H9 (cell line): ENCODE data around the gene NOS3. TPM values are rescaled to one million over a fixed set of nuclear protein-coding genes. Genes with fewer than 3 reads are reported as not detected.

Experiments used
- DNase-seq: peaks from one replicate; pipeline ENCODE4 v3.0.0-alpha.2; 2017
- H2AFZ ChIP-seq: one replicate; pipeline ENCODE4 v1.6.1; 2013; ENCODE audit warnings: mild to moderate bottlenecking, low read length, control low read depth, moderate library complexity
- H2AK5ac ChIP-seq: 2 replicates; pipeline ENCODE4 v1.6.1; 2013; ENCODE audit warnings: low read length, control low read depth, mixed read lengths; ENCODE audit not compliant: insufficient read length
- H2BK120ac ChIP-seq: one replicate; pipeline ENCODE4 v1.6.1; 2013; ENCODE audit warnings: low read depth, mild to moderate bottlenecking, low read length, control low read depth, inconsistent platforms; ENCODE audit not compliant: poor library complexity, severe bottlenecking
- H2BK12ac ChIP-seq: 2 replicates; pipeline ENCODE4 v1.6.1; 2013; ENCODE audit warnings: low read length, control low read depth, mixed read lengths, low read depth; ENCODE audit not compliant: insufficient read length
- H2BK15ac ChIP-seq: 2 replicates; pipeline ENCODE4 v1.6.1; 2013; ENCODE audit warnings: low read depth, low read length, control low read depth
- H2BK20ac ChIP-seq: one replicate; pipeline ENCODE4 v1.6.1; 2013; ENCODE audit warnings: low read depth, mild to moderate bottlenecking, low read length, control low read depth, inconsistent platforms; ENCODE audit not compliant: poor library complexity, severe bottlenecking
- H2BK5ac ChIP-seq: 2 replicates; pipeline ENCODE4 v1.6.1; 2013; ENCODE audit warnings: low read length, control low read depth, mixed read lengths; ENCODE audit not compliant: insufficient read length
- H3K14ac ChIP-seq: 2 replicates; pipeline ENCODE4 v1.6.1; 2013; ENCODE audit warnings: low read length, control low read depth; ENCODE audit not compliant: insufficient read depth
- H3K18ac ChIP-seq: 2 replicates; pipeline ENCODE4 v1.6.1; 2013; ENCODE audit warnings: low read depth, mild to moderate bottlenecking, mixed read lengths, low read length, control low read depth; ENCODE audit not compliant: insufficient read length
- H3K23ac ChIP-seq: 2 replicates; pipeline ENCODE4 v1.6.1; 2013; ENCODE audit warnings: low read length, control low read depth, mixed read lengths, low read depth; ENCODE audit not compliant: insufficient read length
- H3K23me2 ChIP-seq: 2 replicates; pipeline ENCODE4 v1.6.1; 2013; ENCODE audit warnings: low read depth, mild to moderate bottlenecking, mixed read lengths, low read length, control low read depth; ENCODE audit not compliant: insufficient read length, poor library complexity, severe bottlenecking
- H3K27ac ChIP-seq: 2 replicates; pipeline ENCODE4 v1.5.1; 2013; ENCODE audit warnings: low read length, control low read depth, mixed read lengths, low read depth; ENCODE audit not compliant: insufficient read length
- H3K27me3 ChIP-seq: 2 replicates; pipeline ENCODE4 v1.6.1; 2013; ENCODE audit warnings: low read length, control low read depth, inconsistent platforms; ENCODE audit not compliant: insufficient read depth
- H3K4ac ChIP-seq: 2 replicates; pipeline ENCODE4 v1.6.1; 2013; ENCODE audit warnings: low read depth, mild to moderate bottlenecking, control low read depth, inconsistent platforms, low read length, moderate library complexity
- H3K4me1 ChIP-seq: 2 replicates; pipeline ENCODE4 v1.6.1; 2013; ENCODE audit warnings: low read length, control low read depth, inconsistent platforms; ENCODE audit not compliant: insufficient read depth
- H3K4me2 ChIP-seq: 2 replicates; pipeline ENCODE4 v1.6.1; 2013; ENCODE audit warnings: low read length, control low read depth, mixed read lengths; ENCODE audit not compliant: insufficient read length, insufficient read depth
- H3K56ac ChIP-seq: 2 replicates; pipeline ENCODE4 v1.6.1; 2013; ENCODE audit warnings: low read depth, mild to moderate bottlenecking, mixed read lengths, low read length, control low read depth; ENCODE audit not compliant: insufficient read length
- H3K79me1 ChIP-seq: 2 replicates; pipeline ENCODE4 v1.6.1; 2013; ENCODE audit warnings: low read depth, mild to moderate bottlenecking, moderate library complexity, low read length, control low read depth, inconsistent platforms; ENCODE audit not compliant: insufficient read depth, poor library complexity, severe bottlenecking
- H3K79me2 ChIP-seq: 2 replicates; pipeline ENCODE4 v1.6.1; 2013; ENCODE audit warnings: low read length, control low read depth, inconsistent platforms; ENCODE audit not compliant: insufficient read depth
- H3K9ac ChIP-seq: 2 replicates; pipeline ENCODE4 v1.6.1; 2013; ENCODE audit warnings: low read length, control low read depth, mixed read lengths; ENCODE audit not compliant: insufficient read length; ENCODE audit errors: extremely low read depth
- H3K9me3 ChIP-seq: one replicate; pipeline ENCODE4 v1.6.1; 2013; ENCODE audit warnings: low read depth, low read length, inconsistent platforms; ENCODE audit not compliant: control insufficient read depth
- H3T11ph ChIP-seq: one replicate; pipeline ENCODE4 v1.6.1; 2013; ENCODE audit warnings: mild to moderate bottlenecking, low read length, control low read depth, inconsistent platforms
- H4K20me1 ChIP-seq: one replicate; pipeline ENCODE4 v1.6.1; 2013; ENCODE audit not compliant: control insufficient read depth, insufficient read length, insufficient read depth
- H4K5ac ChIP-seq: 2 replicates; pipeline ENCODE4 v1.6.1; 2013; ENCODE audit warnings: low read depth, mild to moderate bottlenecking, mixed read lengths, low read length, control low read depth; ENCODE audit not compliant: insufficient read length
- H4K8ac ChIP-seq: replicated peaks from 2 replicates; pipeline ENCODE4 v1.6.1; 2013; ENCODE audit warnings: low read length, control low read depth, mixed read lengths, low read depth; ENCODE audit not compliant: insufficient read length
- H4K91ac ChIP-seq: 2 replicates; pipeline ENCODE4 v1.6.1; 2013; ENCODE audit warnings: low read depth, mild to moderate bottlenecking, moderate library complexity, mixed read lengths, low read length, control low read depth; ENCODE audit not compliant: insufficient read length
- H3K27ac Mint-ChIP-seq, 3 experiments: 2 replicates in 2 of 3; 3 replicates in 1 of 3; pipeline ENCODE4 v1.8.0; 2020 to 2021; ENCODE audit warnings: mixed read lengths in 3 of 3, mild to moderate bottlenecking in 1 of 3, moderate library complexity in 1 of 3
- H3K27me3 Mint-ChIP-seq: 2 replicates; pipeline ENCODE4 v1.8.0; 2021; ENCODE audit warnings: low read depth, mild to moderate bottlenecking, moderate library complexity, mixed read lengths
- H3K36me3 Mint-ChIP-seq, 3 experiments: 2 replicates in 2 of 3; 3 replicates in 1 of 3; pipeline ENCODE4 v1.8.0; 2020 to 2021; ENCODE audit warnings: low read depth in 3 of 3, mixed read lengths in 3 of 3; ENCODE audit not compliant: insufficient read depth in 1 of 3
- H3K4me1 Mint-ChIP-seq, 2 experiments: 2 replicates each; pipeline ENCODE4 v1.8.0; 2020; ENCODE audit warnings: mixed read lengths in 2 of 2
- H3K4me3 Mint-ChIP-seq, 2 experiments: 2 replicates in 1 of 2; 3 replicates in 1 of 2; pipeline ENCODE4 v1.8.0; 2020 to 2021; ENCODE audit warnings: mild to moderate bottlenecking in 2 of 2, mixed read lengths in 2 of 2, moderate library complexity in 1 of 2
- H3K9me3 Mint-ChIP-seq, 2 experiments: 2 replicates in 1 of 2; 3 replicates in 1 of 2; pipeline ENCODE4 v1.8.0; 2020; ENCODE audit warnings: mild to moderate bottlenecking in 2 of 2, mixed read lengths in 2 of 2, moderate library complexity in 1 of 2
- WGBS: extraction: QIAGEN DNeasy Blood & Tissue Kit; methylation state at CpG from one replicate; pipeline ENCODE4 v1.1.7; 2013; ENCODE audit warnings: missing lambda C conversion rate, low lambda C conversion rate, mixed read lengths; ENCODE audit not compliant: insufficient read length; ENCODE audit errors: extremely low coverage; 5-methylcytosine and 5-hydroxymethylcytosine counted together
- total RNA-seq: library from RNA; stranded (reverse); gene quantifications from 2 replicates; pipeline ENCODE4 v1.2.1, GENCODE V29; 2021
- TF ChIP-seq, protein P1 (sequence below): fragments of 200-600 bp; sonication (generic); conservative IDR thresholded peaks from 3 replicates; pipeline ENCODE4 v1.8.0; 2021; ENCODE audit warnings: antibody characterized with exemption, mild to moderate bottlenecking

NOS3 gene
- total RNA-seq, 1 experiment from 2014 or later, result 4.5 TPM

DNA sequence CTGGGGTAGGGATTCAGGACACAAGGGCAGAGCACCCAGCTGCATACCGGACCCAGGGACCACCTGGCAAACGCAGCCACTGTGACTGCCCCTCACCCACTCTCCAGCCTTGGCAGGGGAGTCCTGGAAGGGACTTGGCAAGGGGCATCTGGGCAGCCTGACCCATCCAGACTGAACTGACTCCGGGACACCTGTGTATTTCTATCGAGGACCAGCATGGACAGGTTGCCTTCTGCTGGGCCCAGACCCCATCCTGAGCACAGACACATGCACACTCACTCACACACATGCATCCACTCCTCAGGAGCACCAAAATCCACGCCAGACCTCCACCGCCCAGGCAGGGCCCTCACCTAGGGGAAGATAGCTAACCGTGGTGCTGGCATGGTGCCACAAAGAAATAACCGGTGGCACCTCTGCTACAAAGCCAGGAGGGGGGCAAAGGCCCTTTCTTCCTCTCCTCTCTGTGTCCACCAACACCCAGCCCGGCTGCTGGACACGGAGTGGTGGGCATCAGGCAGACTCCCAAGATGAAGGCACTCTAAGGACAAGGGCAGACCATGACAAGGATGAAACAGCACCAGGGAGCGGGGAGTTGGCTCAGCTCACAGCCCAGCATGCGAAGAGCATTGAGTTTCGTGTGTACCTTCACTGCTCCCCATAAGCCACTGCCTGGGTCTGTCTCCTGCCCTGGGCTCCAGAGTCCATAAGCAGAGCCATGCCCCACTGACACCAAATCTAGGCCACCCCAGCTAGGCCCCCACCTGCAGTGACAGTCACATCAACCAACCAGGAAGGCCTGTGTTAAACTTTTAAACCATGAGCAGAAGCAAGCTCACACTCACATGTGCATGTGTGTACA is 48.0 kb upstream of the NOS3 start:
- Mint-ChIP-seq H3K27me3 (peaks cover 13% of the 10 kb centered on the region), H3K4me1 (peaks cover 9 to 21% of the 10 kb centered on the region in 2 experiments), H3K27ac (no peak overlapping the region), H3K4me3 (no peak overlapping the region), H3K9me3 (no peaks in the 10 kb centered on the region; a peak in 1 of 5 replicates), H3K36me3 (no peaks in the 10 kb centered on the region)
- H3K79me1 ChIP-seq, result no peaks in the 10 kb centered on the region
- no peak overlapping the region for H2BK20ac ChIP-seq
- no peak overlapping the region for H3K56ac ChIP-seq
- H3K4me1 ChIP-seq, result no peaks in the 10 kb centered on the region; the same call in 1 of the 2 replicates
- no CpG with 5 or more reads among the region's 13 CpGs for WGBS
- H4K20me1 ChIP-seq, result no peaks in the 10 kb centered on the region
- H2AFZ ChIP-seq, result no peak overlapping the region
- H3K9me3 ChIP-seq, result no peaks in the 10 kb centered on the region
- H3K23me2 ChIP-seq, result no peaks in the 10 kb centered on the region
- H3T11ph ChIP-seq, result no peak overlapping the region
- no peak overlapping the region for H2BK5ac ChIP-seq
- H2BK12ac ChIP-seq, result no peak overlapping the region
- H3K4ac ChIP-seq, result no peak overlapping the region
- H3K4me2 ChIP-seq, result no peak overlapping the region
- H3K27ac ChIP-seq, result no peak overlapping the region
- no peak overlapping the region for H2BK15ac ChIP-seq
- DNase-seq, result no peak
- no peak overlapping the region for H3K23ac ChIP-seq
- H3K18ac ChIP-seq, result no peak overlapping the region
- no peak overlapping the region for H3K14ac ChIP-seq
- no peak overlapping the region for H3K9ac ChIP-seq
- H3K27me3 ChIP-seq, result no peaks in the 10 kb centered on the region
- no peak overlapping the region for H4K5ac ChIP-seq
- no peak overlapping the region for H2AK5ac ChIP-seq
- no peak overlapping the region for H2BK120ac ChIP-seq
- no peaks in the 10 kb centered on the region for H3K79me2 ChIP-seq
- TF ChIP-seq, protein P1, sequence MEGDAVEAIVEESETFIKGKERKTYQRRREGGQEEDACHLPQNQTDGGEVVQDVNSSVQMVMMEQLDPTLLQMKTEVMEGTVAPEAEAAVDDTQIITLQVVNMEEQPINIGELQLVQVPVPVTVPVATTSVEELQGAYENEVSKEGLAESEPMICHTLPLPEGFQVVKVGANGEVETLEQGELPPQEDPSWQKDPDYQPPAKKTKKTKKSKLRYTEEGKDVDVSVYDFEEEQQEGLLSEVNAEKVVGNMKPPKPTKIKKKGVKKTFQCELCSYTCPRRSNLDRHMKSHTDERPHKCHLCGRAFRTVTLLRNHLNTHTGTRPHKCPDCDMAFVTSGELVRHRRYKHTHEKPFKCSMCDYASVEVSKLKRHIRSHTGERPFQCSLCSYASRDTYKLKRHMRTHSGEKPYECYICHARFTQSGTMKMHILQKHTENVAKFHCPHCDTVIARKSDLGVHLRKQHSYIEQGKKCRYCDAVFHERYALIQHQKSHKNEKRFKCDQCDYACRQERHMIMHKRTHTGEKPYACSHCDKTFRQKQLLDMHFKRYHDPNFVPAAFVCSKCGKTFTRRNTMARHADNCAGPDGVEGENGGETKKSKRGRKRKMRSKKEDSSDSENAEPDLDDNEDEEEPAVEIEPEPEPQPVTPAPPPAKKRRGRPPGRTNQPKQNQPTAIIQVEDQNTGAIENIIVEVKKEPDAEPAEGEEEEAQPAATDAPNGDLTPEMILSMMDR, result no peak
- no peak overlapping the region for H4K91ac ChIP-seq
- H4K8ac ChIP-seq, result no peak overlapping the region
